NCI-H2196 treated with DMSO at 0.1 percent for 48 hours (cell line): ENCODE data around the gene GRK3.

Experiments used
- DNase-seq: peaks from one replicate; lab custom pipeline; 2025; ENCODE audit not compliant: unreplicated experiment; lab: John Stamatoyannopoulos, UW

The GRK3 gene

DNA sequence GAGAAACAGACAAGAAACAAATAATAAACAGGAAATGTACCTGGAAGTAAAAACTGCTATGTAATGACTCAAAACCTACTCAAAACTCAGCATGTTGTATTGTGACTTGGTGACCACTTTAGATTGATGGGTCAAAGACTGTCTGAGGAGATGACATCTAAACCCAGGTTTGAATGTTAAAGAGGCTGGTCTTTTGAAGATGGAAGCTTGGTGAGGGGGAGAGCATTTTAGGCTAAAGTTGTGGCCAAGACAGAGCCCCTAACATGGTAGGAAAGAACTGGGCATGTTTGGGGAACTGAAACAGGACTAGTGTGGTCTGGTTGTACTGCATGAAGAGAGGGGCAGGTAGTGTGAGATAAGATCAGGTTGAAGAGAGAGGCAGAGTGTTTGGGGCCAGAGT lies 92.2 kb downstream of the GRK3 start:
- DNase-seq, result no peak

DNA sequence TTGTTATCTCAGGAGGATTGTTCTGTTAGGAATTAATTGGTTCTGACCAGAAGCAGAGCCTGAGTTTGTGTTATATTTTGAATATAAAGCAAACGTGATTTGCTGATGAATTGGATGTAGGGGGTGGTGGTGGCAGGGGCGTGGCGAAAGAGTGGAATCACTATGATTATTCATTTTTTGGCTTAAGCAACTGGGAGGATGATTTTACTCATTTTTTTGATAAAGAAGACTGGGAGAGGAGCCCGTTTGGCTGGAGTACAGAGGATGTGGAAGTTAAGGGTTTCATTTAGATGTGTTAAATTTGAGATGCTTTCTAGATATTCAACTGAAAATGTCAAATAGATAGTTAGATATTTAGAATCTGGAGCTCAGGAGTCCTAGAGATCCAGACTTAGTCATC lies 94.2 kb downstream of the GRK3 start:
- no peak for DNase-seq

DNA sequence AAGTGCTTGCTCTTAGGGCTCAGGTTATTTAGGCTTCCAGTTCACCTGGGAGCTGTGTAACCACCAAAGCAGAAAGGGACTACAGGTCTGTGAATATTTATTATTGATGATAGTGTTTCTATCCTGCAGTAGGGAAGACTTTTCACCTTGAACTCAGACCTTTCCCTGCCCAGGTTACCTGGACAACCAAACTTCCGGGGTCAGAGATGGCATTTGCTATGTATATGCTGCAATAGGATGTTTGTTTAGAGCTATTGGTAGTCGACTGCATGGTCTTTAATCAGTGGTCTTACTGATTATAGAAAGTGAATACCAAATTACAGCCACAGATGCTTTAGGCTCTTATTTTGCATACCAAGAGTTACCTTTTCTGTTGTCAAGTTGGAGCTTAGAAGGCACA lies 94.9 kb downstream of the GRK3 start:
- DNase-seq, result no peak

DNA sequence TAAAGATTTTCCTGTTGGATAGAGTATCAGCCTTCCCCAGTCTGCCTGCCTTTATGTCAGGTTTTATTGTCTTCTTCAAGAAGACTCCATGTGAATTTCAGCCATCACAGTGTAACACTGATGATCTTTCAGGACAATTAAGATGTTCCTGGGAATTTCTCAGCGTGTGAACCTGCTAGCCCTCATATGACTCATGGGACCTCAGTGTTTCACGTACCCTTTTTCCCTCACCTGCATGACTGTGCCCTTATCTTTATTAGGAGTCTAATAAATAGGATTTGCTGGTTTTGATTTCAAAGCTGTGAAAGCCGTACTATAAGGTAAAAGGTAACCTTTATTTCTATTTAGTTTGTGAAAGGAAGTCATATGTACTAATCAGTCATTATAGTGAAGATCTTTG lies 95.9 kb downstream of the GRK3 start:
- DNase-seq, result no peak

DNA sequence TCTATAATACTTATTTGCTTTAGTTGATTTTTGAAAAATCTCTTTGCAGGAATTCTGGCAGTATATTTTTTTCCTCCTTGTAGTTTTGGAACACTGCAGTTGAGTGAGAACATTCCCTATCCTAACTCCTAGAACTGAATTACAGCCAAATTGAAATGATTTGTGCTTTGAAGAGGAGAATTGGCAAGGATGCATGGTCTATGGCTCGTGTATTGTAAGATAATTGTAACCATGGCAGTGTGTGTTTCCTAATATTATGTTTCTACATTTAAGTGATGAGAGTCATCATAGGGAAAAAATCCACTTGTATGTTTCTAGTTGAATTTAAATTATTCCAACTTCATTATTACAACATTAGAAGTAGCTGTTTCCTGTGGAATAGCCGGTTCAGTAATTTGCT lies 96.6 kb downstream of the GRK3 start:
- DNase-seq, result no peak

DNA sequence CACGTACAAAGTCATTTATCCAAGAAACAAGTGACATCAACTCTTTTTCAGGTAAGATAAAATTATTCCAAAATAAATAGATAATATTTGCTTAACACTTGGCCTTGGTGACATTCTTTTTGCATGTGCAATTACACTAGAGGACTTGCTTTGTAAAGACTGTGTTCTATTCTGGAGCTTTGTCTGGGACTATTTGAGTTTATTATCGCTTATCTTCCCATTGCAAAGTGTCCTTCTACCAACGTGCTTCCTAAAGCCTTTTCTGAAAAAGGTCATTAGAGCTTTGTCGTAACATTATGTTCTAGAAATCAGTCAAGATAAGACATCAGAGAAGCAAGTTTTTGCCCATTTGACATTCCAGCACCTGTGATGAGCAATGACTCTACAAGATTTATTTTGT lies 99.2 kb downstream of the GRK3 start:
- no peak for DNase-seq

DNA sequence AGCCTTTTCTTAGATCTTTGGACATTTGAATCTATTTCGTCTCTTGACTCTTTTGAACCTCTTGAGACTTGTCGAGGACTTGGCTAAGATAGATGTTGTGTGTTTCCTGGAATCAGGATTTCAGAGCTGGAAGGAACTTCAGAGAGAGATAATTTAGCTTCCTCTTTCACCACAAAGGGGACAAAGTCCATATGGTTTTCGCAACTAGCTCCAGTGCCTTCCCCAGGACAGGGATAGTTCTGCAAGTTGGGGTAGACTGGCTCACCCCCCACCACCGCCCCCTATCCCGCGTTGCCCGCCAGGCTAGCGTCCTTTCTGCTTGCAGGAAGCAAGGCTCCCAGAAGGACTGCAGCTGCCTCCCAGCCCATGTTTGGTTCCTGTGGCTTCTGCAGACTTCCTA lies 101.8 kb downstream of the GRK3 start:
- no peak for DNase-seq

DNA sequence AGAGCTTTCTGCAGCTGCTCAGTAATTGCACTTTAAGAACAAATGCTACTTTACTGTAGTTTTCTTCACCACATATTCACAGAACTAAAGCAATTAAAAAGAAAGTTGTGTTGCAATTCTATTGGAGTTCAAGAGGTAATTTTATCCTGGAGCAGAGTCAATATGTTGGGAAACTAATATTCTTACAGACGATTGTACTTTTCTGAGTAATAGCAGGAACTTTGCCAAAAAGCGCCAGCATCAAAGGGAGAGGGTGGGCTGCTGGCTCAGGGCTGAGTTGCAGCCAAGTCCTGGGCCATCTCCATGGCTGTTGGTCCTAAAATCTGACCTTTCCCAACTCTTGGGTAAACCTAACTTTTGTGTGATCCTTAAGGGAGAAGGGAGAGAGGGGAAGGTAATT lies 104.0 kb downstream of the GRK3 start:
- DNase-seq, result no peak

DNA sequence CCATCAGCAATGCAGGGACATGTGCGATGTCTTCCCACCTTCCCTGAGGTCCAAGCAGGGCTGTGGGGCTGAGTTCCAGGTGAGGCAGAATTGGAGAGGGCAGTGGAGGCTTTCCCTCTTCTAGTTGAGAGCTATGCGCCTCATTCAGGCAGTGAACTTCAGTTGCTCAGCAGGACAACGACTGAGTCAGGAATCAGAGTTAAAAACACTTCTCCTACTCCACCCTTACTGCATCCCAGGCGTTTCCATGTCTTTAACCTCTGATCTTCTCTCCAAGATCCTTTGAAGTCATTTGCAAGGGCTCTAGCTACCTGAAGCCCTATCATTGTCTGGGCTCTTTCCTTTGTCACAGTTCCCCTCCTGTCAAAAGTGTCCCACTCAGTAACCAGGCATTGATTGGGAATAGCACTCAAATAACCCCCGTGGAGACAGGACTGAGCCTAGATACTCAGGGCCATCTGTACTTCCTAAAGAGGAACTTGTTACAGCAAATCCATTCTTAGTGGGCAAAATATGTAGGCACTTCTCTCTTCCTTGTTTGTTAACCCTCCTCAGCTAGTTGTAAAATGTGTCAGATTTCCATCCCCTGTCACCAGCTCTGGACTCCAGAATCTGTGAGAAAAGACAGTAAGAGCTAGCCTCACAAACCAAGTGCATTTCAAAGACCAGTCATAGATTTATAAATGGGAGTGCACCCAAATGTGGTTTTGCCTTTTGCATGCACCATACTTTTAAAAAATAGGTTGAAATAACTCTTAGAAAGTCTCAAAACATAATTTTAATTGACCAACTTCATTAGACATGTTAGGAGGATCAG lies 105.0 kb downstream of the GRK3 start:
- no peak for DNase-seq

DNA sequence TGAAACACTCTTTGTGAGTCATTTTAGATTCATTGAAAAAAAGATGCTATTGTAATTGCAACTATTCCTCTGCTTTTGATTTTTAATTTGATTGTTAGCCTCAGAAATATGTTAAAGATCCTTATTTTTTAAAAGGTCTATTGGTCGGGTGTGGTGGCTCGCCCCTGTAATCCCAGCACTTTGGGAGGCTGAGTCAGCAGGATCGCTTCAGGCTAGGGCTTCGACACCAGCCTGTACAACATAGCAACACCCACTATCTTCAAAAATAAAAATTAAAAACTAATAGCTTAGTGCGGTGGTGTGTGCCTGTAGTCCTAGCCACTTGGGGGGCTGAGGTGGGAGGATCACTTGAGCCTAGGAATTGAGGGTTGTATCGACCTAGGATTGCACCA lies 105.6 kb downstream of the GRK3 start:
- no peak for DNase-seq

DNA sequence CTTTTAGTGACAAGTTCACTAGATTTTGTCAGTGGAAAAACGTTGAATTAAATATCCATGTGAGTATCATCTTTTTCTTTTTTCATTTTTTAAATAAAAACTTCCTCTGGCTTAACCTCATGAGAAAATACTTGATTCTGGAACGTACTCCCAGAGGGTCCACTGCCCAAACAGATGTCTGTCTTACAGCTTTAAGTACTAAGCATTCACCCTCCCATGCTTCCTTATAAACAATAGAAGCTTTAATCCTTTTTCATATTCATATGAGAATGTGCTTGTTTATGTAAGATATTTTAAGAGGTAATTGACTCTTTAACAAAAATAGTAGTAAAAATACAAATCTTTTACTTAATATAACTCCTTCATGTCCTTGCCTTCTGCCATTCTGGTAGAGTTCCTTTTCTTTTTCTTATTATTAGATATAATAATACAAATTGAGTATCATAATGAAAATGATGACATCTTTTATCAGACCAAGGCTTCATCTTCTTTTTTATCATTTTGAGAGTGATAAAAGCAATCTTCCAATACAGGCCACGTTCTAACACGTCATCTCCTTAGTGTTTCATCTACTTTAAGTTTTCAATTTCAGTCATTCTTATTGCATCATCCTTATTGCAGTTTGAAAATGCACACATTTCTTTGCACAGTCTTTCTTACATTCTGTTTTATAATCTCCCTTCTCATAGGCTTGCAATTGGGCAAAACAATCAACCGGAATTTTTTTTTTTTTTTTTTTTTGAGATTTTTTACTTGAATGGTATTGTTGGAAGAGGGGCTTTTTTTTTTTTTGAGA lies 108.0 kb downstream of the GRK3 start:
- DNase-seq, result no peak

DNA sequence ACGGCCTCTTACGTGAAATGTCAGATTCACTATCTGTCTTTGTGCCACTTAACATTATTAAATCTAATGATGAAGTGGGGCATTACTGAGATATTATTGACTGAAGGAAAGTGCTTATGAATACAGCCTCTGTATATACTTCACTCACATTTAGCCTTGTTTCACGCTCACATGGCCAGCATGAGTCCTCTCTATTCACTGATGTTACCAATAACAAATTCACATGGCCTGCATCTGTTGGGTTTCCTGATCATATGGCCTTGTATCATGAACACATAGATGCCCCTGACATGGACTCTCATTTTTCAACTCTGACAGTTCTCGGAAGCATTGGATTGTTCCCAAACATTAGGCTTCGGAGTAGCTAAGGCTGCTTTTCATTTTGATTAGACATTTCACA lies 109.2 kb downstream of the GRK3 start:
- no peak for DNase-seq

DNA sequence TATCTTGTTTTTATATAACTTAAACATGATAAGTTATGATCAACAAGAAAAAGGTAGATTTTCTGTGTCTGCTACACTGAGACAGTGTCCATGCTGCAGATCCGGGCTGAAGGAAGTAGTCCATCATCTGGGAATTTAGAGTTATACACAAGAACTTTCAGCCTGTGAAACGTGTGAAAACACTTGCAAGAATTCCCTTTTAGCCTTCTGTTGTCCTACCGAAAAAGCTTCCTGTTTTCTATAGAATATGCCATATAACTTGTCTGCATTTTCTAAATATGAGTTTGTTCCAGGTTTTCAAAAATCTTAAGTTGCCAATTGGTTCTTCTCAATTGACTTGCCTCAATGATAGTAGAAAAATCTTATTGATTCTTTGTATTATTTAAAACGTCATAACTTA lies 113.2 kb downstream of the GRK3 start:
- no peak for DNase-seq

DNA sequence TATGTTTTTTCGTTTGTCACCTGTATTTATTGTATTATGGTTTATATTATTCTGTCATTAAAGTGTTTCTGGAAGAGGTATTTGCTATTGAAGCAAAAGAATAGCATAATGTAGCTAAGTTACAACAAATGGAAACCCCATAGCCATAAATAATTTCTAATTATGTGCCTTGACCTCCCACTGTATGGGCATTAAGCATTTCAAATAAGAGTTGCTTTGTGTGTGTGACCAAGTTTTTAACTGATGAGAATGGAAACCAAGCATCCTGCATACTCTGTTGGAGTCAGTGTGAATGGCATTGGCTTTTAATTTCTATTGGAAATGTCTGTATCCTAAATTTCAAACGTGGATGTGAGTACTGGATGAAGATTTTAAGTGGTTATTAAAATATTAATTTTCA lies 115.6 kb downstream of the GRK3 start:
- no peak for DNase-seq

DNA sequence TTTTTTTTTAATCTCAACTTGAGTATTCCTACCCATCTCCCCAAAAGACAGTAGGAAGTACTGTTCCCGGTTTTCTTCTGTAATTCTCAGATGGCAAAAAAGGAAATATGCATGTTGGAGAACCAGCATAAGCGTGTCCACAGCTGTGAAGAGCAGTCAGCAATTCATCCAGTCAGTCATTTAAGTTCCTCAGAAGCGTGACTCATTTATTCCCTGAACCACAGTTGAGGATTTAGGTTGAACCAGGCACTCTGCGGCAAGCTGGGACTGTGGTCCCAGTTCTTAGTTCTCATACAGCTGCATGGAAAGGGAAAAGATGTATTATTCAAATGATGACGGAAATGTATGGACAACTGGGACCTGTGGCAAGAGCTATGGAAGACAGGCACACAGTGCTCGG lies 116.5 kb downstream of the GRK3 start:
- no peak for DNase-seq

DNA sequence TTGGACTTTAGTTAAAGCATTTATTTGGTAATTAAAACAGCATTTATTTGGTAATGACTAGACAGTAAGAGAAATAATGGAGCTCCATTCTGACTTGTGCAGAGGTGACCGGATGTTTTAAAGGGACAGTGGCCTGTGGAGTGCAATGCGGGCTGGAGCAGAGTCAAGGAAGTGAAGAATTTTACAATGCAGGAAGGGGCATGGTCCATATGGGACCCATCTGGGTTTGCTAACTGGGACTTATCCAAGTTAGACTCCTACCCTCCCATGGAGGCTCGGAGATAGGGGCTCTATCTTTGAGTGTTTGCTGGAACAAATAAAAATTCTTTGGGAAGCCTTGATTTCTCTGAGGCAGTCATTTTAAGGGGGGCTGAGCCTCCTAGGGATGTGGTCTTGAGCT lies 117.6 kb downstream of the GRK3 start:
- no peak for DNase-seq

DNA sequence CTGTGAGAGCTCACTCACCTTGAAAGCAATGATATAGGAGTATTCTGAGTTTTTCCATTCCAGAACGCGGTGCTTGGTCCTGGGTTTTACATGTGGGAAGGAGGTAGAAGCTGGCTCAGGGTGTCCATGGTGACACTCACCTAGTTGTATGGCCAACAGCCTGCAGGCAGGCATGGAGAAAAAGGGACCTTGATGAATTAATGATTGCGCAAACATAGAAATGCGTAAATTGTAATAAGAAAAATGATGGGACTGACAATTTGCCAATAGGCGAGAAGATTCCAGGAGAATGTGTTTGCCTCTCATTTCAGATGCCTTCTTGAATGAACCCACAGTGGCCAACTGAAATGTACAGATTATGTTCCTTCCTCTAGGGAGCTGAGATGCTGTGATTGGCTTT lies 124.2 kb downstream of the GRK3 start:
- no peak for DNase-seq

DNA sequence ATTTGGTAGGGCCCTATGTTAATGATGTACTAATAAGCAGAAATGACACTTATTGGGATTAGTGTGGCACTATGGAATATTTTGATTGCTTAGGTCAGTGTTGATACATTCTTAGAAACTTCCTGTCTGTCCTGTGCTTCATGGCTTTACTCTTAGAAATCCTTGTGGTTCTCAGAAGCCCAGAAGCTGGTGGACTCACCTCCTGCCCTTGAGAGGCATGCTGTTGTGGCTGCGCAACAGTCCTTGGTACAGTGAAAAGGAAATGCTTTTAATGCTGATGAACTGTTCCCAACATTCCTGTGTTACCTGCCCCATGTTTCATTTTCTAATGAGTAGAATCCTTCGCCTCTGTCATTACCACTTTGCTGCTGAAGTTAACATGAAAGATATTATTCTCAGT lies 125.2 kb downstream of the GRK3 start:
- no peak for DNase-seq

DNA sequence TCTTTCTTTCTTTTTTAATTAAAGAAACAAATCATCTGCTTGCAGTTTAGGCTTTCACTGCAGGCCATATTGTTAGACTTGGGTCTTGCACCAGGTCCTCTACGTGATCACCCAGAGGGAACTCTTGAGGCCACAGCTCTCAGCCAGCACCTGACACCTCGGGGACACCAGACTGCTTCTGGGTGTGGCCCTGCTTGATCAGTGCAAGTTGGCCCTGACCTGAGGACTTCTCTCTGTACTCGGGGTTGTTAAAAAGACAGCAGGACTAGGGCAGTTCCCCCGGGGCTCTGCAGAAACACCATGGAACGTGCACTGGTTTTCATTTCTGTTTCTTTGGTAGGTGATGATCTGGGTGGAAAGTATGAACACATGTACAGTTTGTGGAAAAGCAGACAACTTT lies 126.3 kb downstream of the GRK3 start:
- DNase-seq, result no peak

DNA sequence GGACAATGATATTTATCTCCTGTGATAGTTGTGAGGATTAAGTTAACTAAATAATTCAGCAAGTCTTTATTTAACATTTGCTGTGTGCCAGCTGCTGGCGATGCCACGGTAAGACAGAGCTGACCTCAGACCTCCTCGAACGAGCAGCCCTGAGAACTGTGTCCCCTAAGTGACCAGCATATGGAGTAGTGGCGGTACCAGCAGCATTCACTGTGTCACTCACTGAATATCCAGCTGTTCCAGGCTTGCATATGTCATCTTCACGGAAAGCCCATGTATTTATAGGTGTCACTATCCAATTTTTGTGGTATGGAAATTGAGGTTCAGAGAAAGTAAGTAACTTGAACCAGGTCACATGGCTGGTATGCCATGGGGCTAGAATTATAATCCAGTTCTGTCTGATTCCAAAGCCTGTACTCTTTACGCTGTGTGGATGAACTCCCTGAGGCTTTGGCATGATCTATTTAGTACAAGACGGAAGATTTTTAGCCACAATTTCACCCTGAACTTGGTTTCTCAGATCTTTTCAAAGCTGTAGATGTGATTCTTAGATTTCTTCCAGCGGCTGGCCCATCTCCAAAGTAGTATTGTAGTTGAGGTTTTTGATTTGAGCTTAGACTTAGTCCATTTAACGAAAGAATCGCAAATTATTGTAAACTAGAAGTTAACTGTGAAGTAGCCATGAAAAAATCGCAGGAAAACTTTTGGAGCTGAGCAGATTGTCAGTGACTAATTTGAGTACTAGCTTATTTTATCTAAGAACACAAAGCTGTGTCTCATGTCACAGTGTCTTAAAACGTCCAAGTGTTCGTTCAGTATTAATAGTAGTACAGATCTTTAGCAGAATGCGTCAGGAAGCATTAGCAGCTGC lies 128.2 kb downstream of the GRK3 start:
- DNase-seq, result no peak

DNA sequence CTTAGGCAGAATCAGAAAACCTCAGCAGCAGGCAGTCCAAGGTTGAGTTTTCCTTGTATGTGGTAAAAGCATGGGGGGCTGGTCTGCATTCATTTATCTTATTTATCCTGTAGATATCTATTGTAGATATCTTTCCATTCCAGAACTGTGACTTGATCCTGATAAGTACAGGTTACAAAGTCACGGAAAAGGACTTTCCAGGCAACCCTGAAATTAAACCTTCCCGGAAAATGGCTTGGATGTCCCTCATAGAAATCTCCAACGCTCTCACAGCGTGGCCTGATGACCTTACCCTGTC lies 128.7 kb downstream of the GRK3 start:
- DNase-seq, result no peak
